BJ (cell line): ENCODE data around the gene CLCN4. TPM values are rescaled to one million over a fixed set of nuclear protein-coding genes. Genes with fewer than 3 reads are reported as not detected.

ENCODE experiments used
- CTCF ChIA-PET: fragments of 350-600 bp; formaldehyde crosslinking; extraction: SDS; loops from one replicate; lab custom pipeline; 2021; ENCODE audit warnings: antibody characterized with exemption, inconsistent platforms; lab: Yijun Ruan, JAX
- POLR2A ChIA-PET: fragments of 300-600 bp; sonication (Branson Sonifier 250); formaldehyde crosslinking; extraction: SDS; loops from one replicate; lab custom pipeline; 2021; ENCODE audit warnings: antibody characterized with exemption; lab: Charles Lee
- DNase-seq: peaks from one replicate; pipeline ENCODE4 v3.0.0-alpha.2; 2011; ENCODE audit warnings: low read depth
- H3K27me3 ChIP-seq: 2 replicates; pipeline ENCODE4 v1.6.0; 2011; ENCODE audit warnings: low read length; ENCODE audit not compliant: control insufficient read depth, insufficient read depth
- H3K36me3 ChIP-seq: 2 replicates; pipeline ENCODE4 v1.5.1; 2011; ENCODE audit warnings: low read length; ENCODE audit not compliant: control insufficient read depth, insufficient read depth
- H3K4me3 ChIP-seq: 2 replicates; pipeline ENCODE4 v1.5.1; 2011; ENCODE audit warnings: low read depth, mild to moderate bottlenecking, control low read depth, low read length
- CTCF ChIP-seq: IDR thresholded peaks from 2 replicates; pipeline ENCODE4 v1.5.1; 2011; ENCODE audit warnings: low read depth, mild to moderate bottlenecking, control low read depth, inconsistent platforms, low read length, moderate library complexity; ENCODE audit not compliant: insufficient read depth
- polyA plus RNA-seq: library from polyadenylated mRNA; depleted of rRNA; stranded (reverse); fragments of >200 nt; gene quantifications from 2 replicates; pipeline ENCODE4 v1.2.3, GENCODE V29; 2011

The CLCN4 gene
- polyA plus RNA-seq, 1 experiment: 0.11 TPM

GRCh38 chrX:10244915-10245622 lies 88.3 kb downstream of the CLCN4 start:
- no peaks in the 10 kb centered on the region for H3K36me3 ChIP-seq
- no peak for TF ChIP-seq CTCF
- H3K27me3 ChIP-seq: no peaks in the 10 kb centered on the region
- CTCF ChIA-PET: interaction anchor here (1.5 kb wide), 1 partner anchor 55 kb away, joined by 4 read pairs; no protein-coding TSS in a partner anchor
- POLR2A ChIA-PET: no interaction called here
- no peak for DNase-seq
- H3K4me3 ChIP-seq: no peak overlapping the region

GRCh38 chrX:10245886-10246285 lies 89.1 kb downstream of the CLCN4 start:
- DNase-seq: no peak
- H3K27me3 ChIP-seq: no peaks in the 10 kb centered on the region
- no peak overlapping the region for H3K4me3 ChIP-seq
- H3K36me3 ChIP-seq: no peaks in the 10 kb centered on the region
- POLR2A ChIA-PET: no interaction called here
- CTCF ChIA-PET: interaction anchor here (1.5 kb wide), 1 partner anchor 56 kb away, joined by 4 read pairs; no protein-coding TSS in a partner anchor
- no peak for TF ChIP-seq CTCF

- H3K27me3 ChIP-seq: no peaks in the 10 kb centered on the region
- ChIA-PET POLR2A (no interaction called here), CTCF (no interaction called here)
- no peaks in the 10 kb centered on the region for H3K36me3 ChIP-seq
- H3K4me3 ChIP-seq: no peak overlapping the region
- no peak for TF ChIP-seq CTCF
- no peak for DNase-seq
Observed at GRCh38 chrX:10246297-10246696, 89.5 kb downstream of the CLCN4 start.

- TF ChIP-seq CTCF: no peak
- Histone ChIP-seq H3K27me3 (no peaks in the 10 kb centered on the region), H3K4me3 (no peak overlapping the region), H3K36me3 (no peaks in the 10 kb centered on the region)
- DNase-seq: no peak
- CTCF ChIA-PET: no interaction called here
- POLR2A ChIA-PET: no interaction called here
Observed at GRCh38 chrX:10246846-10247245, 90.1 kb downstream of the CLCN4 start.

DNA sequence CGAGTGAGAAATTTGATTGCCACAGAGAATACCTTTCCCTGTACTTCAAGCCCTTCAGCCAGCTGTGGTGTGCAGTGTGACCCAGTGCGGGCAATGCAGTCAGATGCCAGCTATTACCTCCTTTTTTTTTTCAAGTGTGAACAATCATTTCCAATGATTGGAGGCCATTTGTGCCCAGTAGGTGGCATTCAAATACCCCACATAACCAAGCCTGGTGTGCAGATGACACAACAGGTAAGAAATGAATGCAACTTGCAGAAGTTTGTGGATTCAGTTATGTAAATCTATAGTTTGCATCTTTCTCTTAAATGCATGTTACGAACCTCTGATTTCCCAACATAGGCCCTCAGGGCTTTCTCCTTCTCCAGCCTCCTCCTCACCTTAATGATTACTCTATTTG lies 98.0 kb downstream of the CLCN4 start:
- Histone ChIP-seq H3K27me3 (no peaks in the 10 kb centered on the region), H3K4me3 (no peak overlapping the region), H3K36me3 (no peaks in the 10 kb centered on the region)
- ChIA-PET CTCF (interaction anchor here (0.6 to 1.0 kb wide), 4 partner anchors 31 to 473 kb away, joined by 3 to 5 read pairs (median 4); no protein-coding TSS in a partner anchor), POLR2A (no interaction called here)
- DNase-seq: no peak
- peak; percentile 19; the same call in 1 of the 2 replicates for TF ChIP-seq CTCF
